SU-DHL-6 (cell line): Measurements from ENCODE around the gene ETS1.

ENCODE experiments used
- H2AFZ ChIP-seq: fragments of 200-600 bp; sonication (generic); 2 replicates; pipeline ENCODE4 v1.6.1; 2014; ENCODE audit warnings: low read depth, mild to moderate bottlenecking, moderate library complexity, mixed read lengths, antibody characterized with exemption, low read length; ENCODE audit not compliant: severe bottlenecking
- H3F3A ChIP-seq: fragments of 200-600 bp; shearing (Covaris generic); 2 replicates; pipeline ENCODE4 v1.6.0; 2016; ENCODE audit warnings: antibody characterized with exemption, mild to moderate bottlenecking; ENCODE audit not compliant: insufficient read depth
- H3K27ac ChIP-seq: fragments of 200-600 bp; sonication (generic); 2 replicates; pipeline ENCODE4 v1.5.1; 2016; ENCODE audit warnings: low read depth, mild to moderate bottlenecking, low read length, moderate library complexity, mixed read lengths
- H3K27me3 ChIP-seq: fragments of 200-600 bp; sonication (generic), shearing (Covaris generic); 2 replicates; pipeline ENCODE4 v1.6.0; 2014; ENCODE audit warnings: mild to moderate bottlenecking, low read length
- H3K36me3 ChIP-seq: fragments of 200-600 bp; sonication (generic); 2 replicates; pipeline ENCODE4 v1.6.1; 2014; ENCODE audit warnings: mild to moderate bottlenecking, low read length, mixed read lengths
- H3K4me2 ChIP-seq: fragments of 300-600, 200-600 bp; shearing (Covaris generic), sonication (generic); 2 replicates; pipeline ENCODE4 v1.6.0; 2014; ENCODE audit warnings: low read length, low read depth, mild to moderate bottlenecking; ENCODE audit not compliant: poor library complexity, severe bottlenecking
- H3K4me3 ChIP-seq: fragments of 200-600 bp; sonication (generic); 2 replicates; pipeline ENCODE4 v1.5.1; 2014; ENCODE audit warnings: antibody characterized with exemption, low read length, mild to moderate bottlenecking, mixed read lengths; ENCODE audit not compliant: insufficient read depth, poor library complexity, severe bottlenecking
- H3K79me2 ChIP-seq: fragments of 200-600 bp; sonication (generic); 2 replicates; pipeline ENCODE4 v1.6.1; 2014; ENCODE audit warnings: mild to moderate bottlenecking, low read length, moderate library complexity; ENCODE audit not compliant: insufficient read depth
- H3K9ac ChIP-seq: fragments of 200-600 bp; sonication (generic); 2 replicates; pipeline ENCODE4 v1.7.0; 2014; ENCODE audit warnings: mild to moderate bottlenecking, low read length
- H3K9me2 ChIP-seq: fragments of 200-600 bp; sonication (generic); replicated peaks from 2 replicates; pipeline ENCODE4 v1.6.1; 2014; ENCODE audit warnings: low read length; ENCODE audit not compliant: insufficient read depth
- H3K9me3 ChIP-seq: fragments of 200-600 bp; sonication (generic); 2 replicates; pipeline ENCODE4 v1.6.1; 2014; ENCODE audit warnings: low read length, mixed read lengths; ENCODE audit not compliant: insufficient read depth
- H4K20me1 ChIP-seq: fragments of 200-600 bp; sonication (generic); 2 replicates; pipeline ENCODE4 v1.6.1; 2014; ENCODE audit warnings: low read depth, mild to moderate bottlenecking, antibody characterized with exemption, low read length, moderate library complexity, mixed read lengths
- EZH2phosphoT487 ChIP-seq: fragments of 200-600 bp; sonication (generic), shearing (Covaris generic); conservative IDR thresholded peaks from 2 replicates; pipeline ENCODE4 v1.6.1; 2018; ENCODE audit warnings: mild to moderate bottlenecking, antibody characterized with exemption, low read length, moderate library complexity, mixed read lengths
- TF ChIP-seq, protein P1 (sequence below): fragments of 200-600 bp; sonication (generic); IDR thresholded peaks from one replicate; pipeline ENCODE4 v1.5.1; 2017; ENCODE audit warnings: antibody characterized with exemption, mild to moderate bottlenecking, low read length, moderate library complexity; ENCODE audit not compliant: insufficient read depth, poor library complexity, severe bottlenecking

ETS1 gene

DNA sequence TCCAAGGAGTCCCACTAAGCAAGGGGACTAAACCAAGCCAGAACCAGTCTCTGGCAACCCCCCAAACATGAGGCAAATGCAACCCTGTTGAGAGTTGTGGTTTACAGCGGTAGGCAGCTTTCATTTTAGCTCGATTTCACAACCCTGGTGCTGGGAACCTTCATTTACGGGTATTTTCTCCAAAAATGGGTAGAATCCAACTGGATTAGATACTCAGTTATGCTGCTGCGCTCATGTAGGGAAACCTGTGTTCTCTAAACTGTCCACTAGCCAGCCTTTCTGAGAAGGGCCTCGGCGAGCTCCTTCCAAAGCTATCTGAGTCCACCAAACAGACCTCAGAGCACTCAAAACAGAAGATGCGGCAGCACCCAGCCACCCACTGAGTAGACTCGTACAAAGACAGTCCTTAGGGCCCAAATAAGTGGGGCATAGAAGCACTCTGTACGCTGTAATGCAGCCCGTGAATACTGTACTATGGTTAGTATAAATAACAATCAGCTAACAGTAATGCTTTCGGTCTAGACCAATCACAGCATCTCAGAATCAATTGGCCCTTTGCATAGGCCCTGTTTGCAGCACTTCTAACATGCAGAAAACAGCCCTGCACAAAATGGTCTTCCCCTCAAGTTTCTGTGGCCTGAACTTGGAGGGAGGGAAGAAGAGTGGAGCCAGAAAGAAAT is 104.7 kb downstream of the ETS1 start:
- H2AFZ ChIP-seq, result no peak overlapping the region
- peak overlapping the region; percentile 86 for H3K27ac ChIP-seq
- peaks cover 59% of the 10 kb centered on the region for H3F3A ChIP-seq
- H4K20me1 ChIP-seq, result no peaks in the 10 kb centered on the region
- no peaks in the 10 kb centered on the region for H3K9me2 ChIP-seq
- H3K36me3 ChIP-seq, result peaks cover 15% of the 10 kb centered on the region; the same call in 1 of the 2 replicates
- H3K4me3 ChIP-seq, result peak overlapping the region; percentile 11
- H3K27me3 ChIP-seq, result no peaks in the 10 kb centered on the region
- TF ChIP-seq, protein P1, sequence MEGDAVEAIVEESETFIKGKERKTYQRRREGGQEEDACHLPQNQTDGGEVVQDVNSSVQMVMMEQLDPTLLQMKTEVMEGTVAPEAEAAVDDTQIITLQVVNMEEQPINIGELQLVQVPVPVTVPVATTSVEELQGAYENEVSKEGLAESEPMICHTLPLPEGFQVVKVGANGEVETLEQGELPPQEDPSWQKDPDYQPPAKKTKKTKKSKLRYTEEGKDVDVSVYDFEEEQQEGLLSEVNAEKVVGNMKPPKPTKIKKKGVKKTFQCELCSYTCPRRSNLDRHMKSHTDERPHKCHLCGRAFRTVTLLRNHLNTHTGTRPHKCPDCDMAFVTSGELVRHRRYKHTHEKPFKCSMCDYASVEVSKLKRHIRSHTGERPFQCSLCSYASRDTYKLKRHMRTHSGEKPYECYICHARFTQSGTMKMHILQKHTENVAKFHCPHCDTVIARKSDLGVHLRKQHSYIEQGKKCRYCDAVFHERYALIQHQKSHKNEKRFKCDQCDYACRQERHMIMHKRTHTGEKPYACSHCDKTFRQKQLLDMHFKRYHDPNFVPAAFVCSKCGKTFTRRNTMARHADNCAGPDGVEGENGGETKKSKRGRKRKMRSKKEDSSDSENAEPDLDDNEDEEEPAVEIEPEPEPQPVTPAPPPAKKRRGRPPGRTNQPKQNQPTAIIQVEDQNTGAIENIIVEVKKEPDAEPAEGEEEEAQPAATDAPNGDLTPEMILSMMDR, result no peak
- no peak for TF ChIP-seq EZH2phosphoT487
- H3K9ac ChIP-seq, result peak overlapping the region; percentile 48
- H3K4me2 ChIP-seq, result peak overlapping the region; percentile 65
- H3K9me3 ChIP-seq, result no peaks in the 10 kb centered on the region
- peaks cover 39% of the 10 kb centered on the region; the same call in 1 of the 2 replicates for H3K79me2 ChIP-seq

DNA sequence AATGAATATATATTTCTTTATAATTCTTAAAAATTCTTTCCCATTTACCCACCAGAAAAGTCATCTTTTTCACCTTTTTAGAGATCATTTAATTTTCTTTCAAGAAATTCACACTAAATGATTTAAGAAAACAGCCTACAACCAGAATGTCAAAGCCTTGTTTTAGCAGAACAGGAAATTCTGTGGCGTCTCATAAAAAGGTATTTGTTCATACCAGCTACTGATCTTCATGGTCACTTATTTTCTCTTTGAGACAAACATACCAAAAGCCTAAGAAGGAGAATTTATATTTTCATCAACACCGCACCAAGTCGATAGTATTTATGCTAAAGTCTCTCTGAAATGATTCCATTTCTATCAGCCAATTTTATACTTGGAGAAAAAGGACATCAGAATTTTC is 105.3 kb downstream of the ETS1 start:
- H3K27ac ChIP-seq, result peak overlapping the region; percentile 86
- H3K4me2 ChIP-seq, result peak overlapping the region; percentile 65
- no peaks in the 10 kb centered on the region for H4K20me1 ChIP-seq
- H3K36me3 ChIP-seq, result peaks cover 16% of the 10 kb centered on the region; the same call in 1 of the 2 replicates
- H3K79me2 ChIP-seq, result peaks cover 45% of the 10 kb centered on the region; the same call in 1 of the 2 replicates
- no peaks in the 10 kb centered on the region for H3K27me3 ChIP-seq
- peaks cover 62% of the 10 kb centered on the region for H3F3A ChIP-seq
- peak overlapping the region; percentile 48 for H3K9ac ChIP-seq
- no peaks in the 10 kb centered on the region for H3K9me2 ChIP-seq
- H3K4me3 ChIP-seq, result no peak overlapping the region
- no peaks in the 10 kb centered on the region for H3K9me3 ChIP-seq
- TF ChIP-seq EZH2phosphoT487, result no peak
- TF ChIP-seq, protein P1, result no peak
- H2AFZ ChIP-seq, result no peak overlapping the region

DNA sequence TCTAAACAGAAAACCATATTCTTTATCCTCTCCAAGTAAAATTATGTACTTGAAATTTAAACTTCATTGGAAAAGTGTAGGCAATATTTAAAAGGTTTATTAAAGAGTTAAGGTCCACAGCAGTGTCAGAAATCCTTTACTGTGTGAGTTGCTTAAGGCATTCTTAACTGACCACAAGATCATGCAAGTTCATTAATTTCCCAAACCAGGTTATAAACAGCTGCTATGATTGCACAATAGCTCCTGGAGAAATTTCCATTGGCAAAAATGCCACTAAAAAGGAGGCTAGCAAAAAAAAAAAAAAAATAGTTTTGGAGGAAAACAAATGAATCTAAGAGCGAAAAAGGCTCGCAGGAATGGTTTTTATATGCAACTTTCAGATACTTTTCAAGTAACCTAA is 106.2 kb downstream of the ETS1 start:
- Histone ChIP-seq H3F3A (peaks cover 68% of the 10 kb centered on the region), H3K9ac (no peak overlapping the region), H3K27me3 (no peaks in the 10 kb centered on the region), H3K9me2 (no peaks in the 10 kb centered on the region), H3K27ac (peak overlapping the region; percentile 86; the same call in 1 of the 2 replicates), H3K9me3 (no peaks in the 10 kb centered on the region), H3K4me3 (no peak overlapping the region), H4K20me1 (no peaks in the 10 kb centered on the region), H2AFZ (no peak overlapping the region), H3K79me2 (peaks cover 54% of the 10 kb centered on the region; the same call in 1 of the 2 replicates), H3K36me3 (peaks cover 23% of the 10 kb centered on the region; the same call in 1 of the 2 replicates), H3K4me2 (no peak overlapping the region)
- TF ChIP-seq EZH2phosphoT487, result no peak
- TF ChIP-seq, protein P1, result no peak
